NCI-H345 treated with DMSO at 0.1 percent for 48 hours (cell line): ENCODE results near the gene CDO1.
"Not testable (repeated sequence)": the region's sequence is repeated elsewhere in the genome, so short reads cannot be mapped to it uniquely, and the experiment has no call there.

Source experiments
- DNase-seq: peaks from one replicate; lab custom pipeline; 2025; ENCODE audit not compliant: unreplicated experiment; lab: John Stamatoyannopoulos, UW

CDO1 gene

DNA sequence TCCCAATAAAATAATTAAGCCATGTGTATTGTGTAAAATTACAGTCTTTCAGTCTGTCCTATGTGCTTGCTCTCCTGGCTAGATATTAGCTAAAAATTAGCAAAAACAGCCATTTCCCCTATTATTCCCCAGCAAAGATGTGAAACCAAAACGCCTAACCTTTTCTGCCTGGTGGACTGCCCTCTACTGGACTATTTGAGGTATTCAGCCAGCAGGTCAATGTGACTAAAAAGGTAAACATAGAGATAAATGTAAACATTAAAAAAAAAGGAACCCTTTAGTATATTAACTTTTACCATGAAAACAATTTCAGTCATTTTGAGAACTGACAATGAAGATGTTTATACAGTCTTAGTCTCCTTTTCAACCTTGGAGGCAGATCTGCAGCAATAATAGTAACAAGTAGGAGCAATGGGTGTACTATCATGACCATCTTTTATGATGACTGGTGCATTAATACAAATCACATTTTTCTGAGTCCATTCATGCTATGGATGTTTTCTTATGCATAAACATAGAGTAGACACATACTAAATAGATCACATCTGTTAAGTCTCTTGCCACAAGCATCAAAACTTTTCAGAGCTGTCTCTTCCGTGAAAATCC is 14.8 kb upstream of the CDO1 start:
- DNase-seq = no peak

DNA sequence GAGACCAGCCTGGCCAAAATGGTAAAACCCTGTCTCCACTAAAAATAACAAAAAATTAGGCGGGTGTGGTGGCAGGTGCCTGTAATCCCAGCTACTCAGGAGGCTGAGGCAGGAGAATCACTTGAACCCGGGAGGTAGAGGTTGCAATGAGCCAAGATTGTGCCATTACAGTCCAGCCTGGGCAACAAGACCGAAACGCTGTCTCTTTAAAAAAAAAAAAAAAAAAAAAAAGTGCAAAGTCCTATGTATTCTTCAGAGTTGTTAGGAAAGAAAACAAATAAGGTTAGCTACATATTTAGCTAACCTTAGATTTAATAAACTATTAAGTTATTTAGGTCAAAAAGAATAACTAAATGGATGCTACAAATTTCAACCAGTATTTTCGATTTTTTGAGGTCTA is 13.5 kb upstream of the CDO1 start:
- DNase-seq = no peak

DNA sequence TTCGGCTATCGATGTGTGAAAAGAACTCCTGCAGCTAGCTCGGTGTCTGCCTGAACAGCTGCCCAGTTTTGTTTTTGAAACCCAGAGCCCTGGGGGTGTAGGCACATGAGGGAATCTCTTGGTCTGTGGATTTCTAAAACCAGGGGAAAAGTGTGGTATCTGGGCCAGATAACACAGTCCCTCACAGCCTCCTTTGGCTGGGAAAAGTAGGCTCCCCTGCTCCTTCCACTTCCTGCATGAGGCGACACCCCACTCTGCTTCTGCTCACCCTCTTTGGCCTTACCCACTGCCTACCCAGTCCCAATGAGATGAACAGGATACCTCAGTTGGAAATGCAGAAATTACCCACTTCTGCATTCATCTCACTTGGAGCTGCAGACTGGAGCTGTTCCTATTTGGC is 9.5 kb upstream of the CDO1 start:
- no peak for DNase-seq

DNA sequence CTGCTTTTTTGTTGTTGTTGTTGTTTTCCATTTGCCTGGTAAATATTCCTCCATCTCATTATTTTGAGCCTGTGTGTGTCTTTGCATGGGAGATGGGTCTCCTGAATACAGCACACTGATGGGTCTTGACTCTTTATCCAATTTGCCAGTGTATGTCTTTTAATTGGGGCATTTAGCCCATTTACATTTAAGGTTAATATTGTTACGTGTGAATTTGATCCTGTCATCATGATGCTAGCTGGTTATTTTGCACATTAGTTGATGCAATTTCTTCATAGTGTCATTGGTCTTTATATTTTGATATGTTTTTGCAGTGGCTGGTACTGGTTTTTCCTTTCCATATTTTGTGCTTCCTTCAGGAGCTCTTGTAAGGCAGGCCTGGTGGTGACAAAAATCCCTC is 8.5 kb upstream of the CDO1 start:
- not testable (repeated sequence) for DNase-seq

DNA sequence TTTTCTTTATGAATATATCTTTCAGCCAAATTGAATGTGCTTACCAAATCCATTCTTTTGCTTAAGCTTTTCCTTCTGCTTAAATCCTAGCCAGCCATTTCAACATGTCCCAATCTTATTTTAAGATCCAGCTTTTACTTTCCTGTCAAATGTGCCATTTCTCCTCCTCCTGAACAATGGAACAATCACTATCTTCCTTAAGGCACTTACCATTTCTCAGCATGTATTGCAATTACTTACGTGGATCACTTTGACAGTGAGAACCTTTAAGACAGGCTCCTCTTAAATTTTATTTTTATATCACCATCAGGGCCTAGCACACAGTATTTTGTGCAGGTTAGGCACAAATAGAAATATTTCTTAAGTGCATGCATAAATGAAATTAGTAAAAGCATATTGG is 4.4 kb upstream of the CDO1 start:
- DNase-seq = no peak

DNA sequence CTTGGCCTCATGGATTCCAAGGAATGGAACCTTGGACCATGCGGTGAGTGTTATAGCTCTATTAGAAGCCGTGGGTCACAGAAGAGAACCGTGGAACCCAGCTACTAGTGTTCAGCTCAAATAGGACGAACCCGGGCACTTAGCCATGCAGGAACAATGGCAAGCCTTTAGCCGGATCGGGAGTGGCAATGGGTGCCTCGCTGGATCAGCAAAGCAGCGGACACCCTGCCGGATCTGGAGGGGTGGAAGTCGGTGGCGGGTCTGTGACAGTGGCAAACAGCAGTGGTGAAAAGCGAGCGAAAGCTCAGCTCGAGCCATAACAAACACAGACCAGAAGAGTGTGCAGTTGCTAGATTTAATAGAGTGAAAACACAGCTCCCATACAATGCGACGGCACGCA is 2.4 kb upstream of the CDO1 start:
- no peak for DNase-seq

DNA sequence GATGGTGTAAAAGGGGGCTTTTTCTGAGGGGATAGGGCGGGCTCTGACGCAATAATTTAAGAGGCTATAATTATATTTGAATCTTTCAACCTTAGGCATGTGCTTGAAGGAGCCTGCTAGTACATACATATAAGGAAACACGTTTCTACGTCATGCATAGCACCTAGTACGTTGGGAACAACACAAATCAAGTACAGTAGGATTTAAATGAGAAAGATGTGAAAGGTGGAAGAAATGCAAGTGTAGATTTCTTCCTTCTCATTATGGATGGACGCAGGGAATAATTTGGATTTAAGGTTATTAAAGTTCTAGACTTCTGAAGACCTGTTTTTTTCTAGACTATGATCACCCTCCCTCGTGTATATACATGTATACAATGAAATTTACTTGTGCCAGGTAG is 927 bp upstream of the CDO1 start:
- no peak for DNase-seq

DNA sequence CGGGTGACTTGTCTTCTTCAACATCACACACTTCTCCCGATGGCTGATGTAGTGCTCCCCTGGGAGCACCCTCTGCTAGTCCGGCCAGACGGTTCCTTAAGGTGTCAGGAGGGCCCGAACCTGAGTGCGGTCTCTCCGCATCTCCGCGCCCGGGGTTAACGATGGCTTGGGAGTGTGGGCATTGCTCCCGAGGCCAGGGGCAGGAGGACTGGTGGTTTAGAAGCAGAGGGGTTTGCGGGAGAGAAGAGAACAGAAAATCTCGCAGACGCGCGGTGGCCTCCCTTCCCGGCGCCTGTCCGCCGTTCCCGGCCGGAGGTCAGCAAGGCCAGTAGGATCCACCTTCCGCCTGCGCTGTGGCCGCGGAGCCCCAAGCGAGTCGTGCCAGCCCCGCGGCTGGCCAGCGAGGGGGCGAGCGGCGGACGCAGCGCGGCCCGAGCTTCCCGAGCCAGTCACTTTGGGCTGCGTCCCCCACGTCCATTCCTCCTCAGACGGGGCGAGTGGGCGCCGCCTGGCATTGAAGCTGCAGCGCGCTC is 700 bp downstream of the CDO1 start:
- DNase-seq = no peak

DNA sequence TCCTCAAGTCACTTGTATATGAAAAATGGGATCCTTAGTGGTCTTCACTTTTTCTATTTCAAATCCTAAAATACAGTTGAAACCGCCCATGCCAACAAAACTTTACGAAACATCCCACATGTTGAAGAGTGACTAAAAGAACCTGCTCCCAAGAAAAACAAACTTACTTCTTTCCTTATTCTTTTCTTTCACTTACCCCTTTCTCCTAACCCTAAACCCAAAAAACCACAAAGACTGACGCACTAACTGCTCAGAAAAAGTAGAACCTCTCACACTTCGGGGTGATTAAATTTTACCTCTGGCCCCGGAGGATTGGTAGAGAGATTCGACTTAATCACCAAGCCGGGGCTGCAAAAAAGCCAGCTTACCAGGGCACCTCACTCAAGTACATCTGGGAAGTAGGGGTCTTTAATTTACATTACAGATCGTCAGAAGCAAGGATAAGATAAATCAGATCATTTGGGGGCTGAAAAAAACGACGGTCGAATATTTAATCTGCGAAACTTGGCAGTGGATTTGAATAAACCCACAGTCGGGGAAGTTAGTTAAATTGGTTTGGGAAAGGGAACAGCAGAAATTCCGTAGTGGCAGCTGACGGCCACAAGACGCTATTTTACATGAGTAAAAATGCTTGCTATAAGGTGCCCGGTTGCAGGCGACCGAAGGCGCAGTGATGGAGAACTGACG is 1.3 kb downstream of the CDO1 start:
- no peak for DNase-seq

DNA sequence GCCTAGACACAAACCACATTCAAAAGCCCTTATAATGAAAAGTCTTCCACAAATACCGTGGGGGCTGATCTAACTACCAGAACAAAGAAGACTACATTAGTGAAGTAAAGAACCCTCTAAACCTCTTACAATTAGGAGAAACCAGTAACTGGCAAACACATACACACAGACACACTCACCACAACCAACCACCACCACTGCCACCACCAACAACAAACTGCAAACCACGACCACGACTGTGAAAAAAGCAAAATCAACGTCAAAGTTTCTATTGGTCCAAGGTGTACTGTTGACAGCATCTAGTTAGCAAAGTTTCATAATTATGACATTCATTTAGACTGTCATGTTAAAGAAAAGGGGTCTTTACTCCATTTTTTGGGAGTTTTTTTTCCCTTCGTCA is 2.7 kb downstream of the CDO1 start:
- DNase-seq = no peak

DNA sequence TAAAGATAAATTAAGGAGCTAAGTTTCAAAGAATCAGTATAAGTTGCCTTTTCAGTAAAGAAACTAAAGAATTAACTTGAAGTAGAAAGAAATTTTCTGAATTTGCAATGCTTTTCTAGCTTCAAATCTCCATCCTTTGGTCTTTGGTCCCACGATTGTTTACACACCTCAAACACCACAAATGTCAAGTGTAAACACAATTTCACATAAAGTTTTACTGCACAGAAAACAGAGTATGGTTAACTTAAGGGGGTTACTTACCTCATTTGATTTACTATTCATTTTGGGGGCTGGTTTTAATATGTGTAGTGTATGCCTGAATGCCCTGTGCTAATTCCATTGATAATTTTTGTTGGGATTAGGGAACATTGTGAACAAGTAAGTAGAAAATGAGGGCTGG is 4.1 kb downstream of the CDO1 start:
- no peak for DNase-seq

DNA sequence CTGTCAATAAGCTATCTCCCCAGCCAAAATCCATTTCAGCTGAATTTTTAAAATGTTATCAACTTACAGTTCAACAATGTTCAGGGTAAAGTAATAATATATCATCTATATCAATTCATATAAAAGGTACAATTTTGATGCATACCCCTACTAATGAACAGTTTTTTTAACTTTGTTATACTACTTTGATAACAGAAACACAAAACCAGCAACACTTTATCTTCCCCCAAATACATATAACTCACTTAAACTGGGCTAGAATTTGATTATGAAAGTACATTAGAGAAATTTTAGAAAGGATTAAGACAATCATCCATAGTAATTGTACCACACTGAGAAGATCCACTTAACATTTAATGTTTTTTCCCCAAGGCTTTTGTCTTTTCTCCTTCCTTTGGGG is 5.1 kb downstream of the CDO1 start:
- no peak for DNase-seq

DNA sequence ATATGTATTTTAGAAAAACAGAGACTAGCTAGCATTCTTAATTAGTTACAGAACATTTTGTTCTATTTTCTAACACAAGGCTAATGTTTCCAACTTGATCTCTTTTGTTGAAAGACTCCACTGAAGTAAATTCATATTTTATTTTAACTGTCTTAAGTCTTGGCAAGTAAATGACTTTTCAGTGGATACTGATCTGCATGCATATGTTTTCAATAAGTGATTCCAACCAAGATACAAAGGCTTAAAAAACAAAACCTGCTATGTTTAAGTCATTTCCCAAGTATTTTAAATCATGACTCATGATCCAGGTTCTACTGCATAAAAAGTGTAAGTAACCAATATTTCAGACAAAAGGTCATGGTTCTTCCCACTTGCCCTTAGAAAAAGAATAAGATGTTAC is 5.7 kb downstream of the CDO1 start:
- DNase-seq = no peak

DNA sequence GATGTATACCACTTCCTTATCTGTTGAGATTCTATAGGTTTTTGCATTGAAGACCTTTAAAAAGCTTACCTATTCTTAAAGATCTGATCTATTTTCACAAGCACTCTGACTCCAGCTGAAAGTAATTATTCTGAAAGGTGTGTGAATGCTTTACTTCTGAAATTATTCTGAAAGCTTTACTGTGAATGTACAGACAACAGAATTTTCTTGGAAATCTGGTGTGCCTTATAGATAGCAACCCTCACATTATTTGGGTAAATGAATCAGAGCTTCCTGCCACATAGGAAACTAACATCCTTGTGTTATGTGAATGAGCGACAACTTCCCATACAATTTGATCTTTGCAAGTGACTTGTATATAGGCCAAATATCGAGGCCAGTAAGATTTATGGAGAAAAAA is 6.5 kb downstream of the CDO1 start:
- no peak for DNase-seq

DNA sequence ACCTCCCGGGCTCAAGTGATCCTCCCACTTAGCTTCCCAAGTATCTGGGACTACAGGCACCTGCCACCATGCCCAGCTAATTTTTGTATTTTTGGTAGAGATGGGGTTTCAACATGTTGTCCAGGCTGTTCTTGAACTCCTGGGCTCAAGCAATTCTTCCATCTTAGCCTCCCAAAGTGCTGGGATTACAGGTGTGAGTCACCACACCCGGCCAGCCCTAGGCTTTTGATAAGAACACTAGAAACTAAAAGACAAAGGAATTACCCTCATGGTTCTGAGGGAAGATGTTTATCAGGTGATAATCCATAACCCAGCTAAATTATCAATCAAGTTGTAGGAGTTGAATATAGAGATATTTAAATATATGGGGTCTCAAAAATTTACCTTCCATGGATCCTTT is 8.4 kb downstream of the CDO1 start:
- DNase-seq = not testable (repeated sequence)

DNA sequence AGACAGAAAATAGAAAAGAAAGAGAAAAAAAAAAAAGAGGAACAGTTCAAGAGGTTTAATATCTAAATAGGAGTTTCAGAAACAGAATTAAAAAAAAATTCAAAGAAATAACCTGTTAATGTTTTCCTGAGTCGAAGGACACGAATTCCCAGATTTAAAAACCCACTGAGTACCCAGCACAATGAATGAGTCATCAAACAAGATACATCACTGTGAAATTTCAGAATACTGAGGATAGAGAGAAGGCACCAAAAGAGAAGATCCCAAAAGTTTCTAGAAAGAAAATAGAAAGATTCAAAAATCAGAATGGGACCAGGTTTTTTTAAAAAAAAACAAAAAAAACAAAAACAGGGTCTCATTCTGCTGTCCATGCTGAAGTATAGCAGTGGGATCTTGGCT is 8.8 kb downstream of the CDO1 start:
- DNase-seq = no peak

DNA sequence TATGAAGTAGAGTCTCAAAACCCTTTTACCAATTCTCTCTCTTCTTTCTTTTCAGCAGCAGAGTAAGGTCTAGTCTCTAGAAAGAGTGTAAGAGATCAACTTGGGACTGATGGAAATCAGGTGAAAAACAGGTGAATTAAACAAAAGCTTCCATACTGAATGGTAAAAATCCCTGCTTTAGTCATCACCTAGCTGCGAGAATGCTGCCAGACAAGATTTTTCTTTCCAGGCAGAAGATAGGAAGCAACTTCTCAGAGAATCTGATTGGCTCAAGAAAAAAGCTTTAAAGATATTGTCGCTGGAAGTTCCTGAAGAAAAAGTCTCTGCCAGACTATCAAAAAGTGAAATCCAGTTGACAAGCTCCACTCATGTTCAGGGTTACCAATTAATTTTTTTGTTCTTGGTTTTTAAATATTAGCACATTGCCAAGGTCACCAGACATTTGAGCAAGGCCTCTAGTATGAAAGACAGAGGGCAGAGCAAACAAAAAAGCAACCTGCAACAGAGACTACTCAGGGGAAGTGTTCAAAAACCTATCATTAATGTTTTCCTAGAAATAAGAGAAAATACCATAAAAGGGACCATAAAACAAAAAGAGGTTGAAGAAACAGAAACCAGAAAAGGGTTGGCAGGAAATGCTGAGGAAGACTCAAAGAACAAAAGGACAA is 9.3 kb downstream of the CDO1 start:
- DNase-seq = no peak

DNA sequence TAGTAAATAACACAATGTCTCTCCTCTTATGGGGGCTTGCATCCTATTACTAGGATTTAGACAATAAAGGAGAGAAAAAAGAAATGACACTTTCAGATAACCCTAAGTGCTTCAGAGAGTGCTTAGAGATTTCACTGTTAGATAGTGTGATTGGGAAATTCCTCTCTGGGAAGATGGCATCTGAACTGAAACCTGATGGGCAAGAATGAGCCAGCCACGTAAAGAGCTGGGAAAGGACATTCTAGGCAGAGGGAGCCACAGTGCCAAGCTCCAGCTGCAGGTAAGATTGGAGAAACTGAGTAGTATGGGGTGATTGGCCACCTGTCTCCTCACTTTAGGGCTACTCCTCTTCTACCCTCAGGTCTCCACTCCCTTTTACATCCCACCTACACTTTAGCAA is 14.5 kb downstream of the CDO1 start:
- DNase-seq = no peak

DNA sequence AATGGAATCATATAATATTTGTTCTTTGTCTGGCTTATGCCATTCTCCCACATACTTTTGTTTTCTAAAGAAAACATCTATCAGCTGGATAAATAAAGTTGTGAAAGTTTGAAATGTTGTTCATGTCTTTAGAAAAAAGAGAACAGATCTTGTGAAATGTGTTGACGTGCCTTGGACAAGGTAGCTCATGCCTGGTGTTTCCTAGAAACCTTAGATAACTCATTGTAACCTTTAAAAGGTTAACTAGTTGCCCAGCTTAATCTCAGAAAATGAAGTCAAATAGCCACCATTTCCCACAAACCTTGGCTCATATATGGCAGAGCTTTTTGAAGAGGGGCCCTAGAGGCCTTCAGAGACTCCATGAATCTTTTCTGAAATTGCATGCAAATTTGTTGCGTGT is 15.3 kb downstream of the CDO1 start:
- no peak for DNase-seq

DNA sequence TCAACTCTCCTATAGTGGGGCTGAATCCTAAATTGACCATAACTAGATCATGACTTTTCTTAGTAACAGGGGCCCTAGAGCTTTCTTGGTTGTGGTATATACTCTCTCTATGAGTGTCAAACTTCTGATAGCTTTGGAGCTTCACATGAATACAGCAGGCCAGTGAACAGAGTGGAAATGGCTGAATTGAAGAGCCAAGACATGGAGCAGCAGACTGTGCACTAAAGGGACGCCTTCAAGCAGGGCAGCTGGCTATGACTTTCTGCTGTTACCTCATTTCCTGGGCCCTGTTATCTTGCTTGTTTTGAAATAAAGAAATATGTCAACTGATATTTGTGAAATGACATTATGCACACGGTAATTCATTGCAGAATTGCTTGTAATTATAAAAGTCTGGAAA is 16.4 kb downstream of the CDO1 start:
- DNase-seq = no peak

DNA sequence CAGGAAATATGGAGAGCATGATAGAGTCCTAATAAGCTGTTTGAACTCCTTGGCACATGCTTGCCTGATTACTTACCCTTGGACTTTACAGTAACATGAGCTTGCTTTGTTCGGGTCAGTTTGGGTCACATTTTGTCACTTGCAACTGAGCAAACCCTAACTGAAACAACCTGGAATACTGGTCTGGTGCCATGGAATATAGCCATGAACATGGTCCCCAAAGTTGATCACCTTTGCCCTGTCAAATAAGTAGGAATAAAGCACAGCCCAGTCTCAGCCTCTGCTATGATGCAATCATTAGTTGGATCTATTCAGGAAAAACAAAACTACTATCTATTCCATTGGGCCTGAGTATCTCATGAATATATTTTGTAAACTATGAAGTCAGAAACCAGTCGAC is 18.2 kb downstream of the CDO1 start:
- DNase-seq = no peak

DNA sequence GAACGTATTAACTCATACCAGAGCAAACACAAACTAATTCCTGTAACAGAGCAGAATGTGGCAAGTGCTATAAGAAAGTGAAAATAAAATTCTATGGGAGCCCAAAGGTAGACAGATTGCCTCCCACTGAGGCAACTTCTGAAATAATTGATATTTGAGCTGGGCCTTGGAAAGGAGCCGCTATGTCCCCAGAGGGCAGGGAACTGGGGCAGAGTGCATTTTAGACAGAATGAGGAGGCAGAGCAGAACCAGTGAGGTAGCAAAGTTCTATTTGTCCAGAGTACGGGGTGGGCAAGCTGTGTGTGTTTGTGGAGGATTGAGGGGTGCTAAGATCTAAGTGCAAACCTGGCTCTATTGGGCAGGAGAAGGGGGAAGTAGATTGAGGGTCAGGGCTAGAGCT is 19.8 kb downstream of the CDO1 start:
- DNase-seq = no peak

DNA sequence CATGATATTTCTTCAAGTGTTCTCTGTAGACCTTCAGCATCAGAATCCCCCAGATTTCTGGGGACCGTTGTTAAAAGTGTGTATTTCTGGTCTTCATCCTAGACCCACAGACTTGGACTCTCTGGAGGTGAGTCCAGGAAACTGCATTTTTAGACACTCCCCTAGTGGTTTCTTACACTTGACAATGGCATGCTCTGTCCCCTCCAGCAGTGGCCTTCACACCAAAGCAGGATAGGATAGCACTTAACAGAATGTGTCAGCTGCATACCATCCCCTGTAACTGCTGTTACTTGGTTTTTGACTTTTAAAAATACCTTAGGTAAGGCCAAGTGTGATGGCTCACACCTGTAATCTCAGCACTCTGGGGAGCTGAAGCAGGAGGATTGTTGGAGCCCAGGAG is 20.8 kb downstream of the CDO1 start:
- DNase-seq = no peak
